Astrocyte (in vitro differentiated cells and primary cell): ENCODE measurements around the gene DCDC2C. TPM values are rescaled to one million over a fixed set of nuclear protein-coding genes. Genes with fewer than 3 reads are reported as not detected.

Source experiments
- DNase-seq: peaks from one replicate; pipeline ENCODE4 v3.0.0-alpha.2; 2010; ENCODE audit warnings: low read depth
- FAIRE-seq: peaks from 2 replicates; lab custom pipeline; 2011; peaks lifted over from hg19 to GRCh38; lab: Jason Lieb, UNC
- H2AFZ ChIP-seq: 2 replicates; pipeline ENCODE4 v1.6.0; 2012; ENCODE audit warnings: low read depth, low read length, inconsistent platforms
- H3K27ac ChIP-seq: 2 replicates; pipeline ENCODE4 v1.5.1; 2011; ENCODE audit warnings: low read depth, low read length, inconsistent platforms
- H3K27me3 ChIP-seq: 2 replicates; pipeline ENCODE4 v1.6.0; 2011; ENCODE audit warnings: low read length, inconsistent platforms; ENCODE audit not compliant: insufficient read depth
- H3K36me3 ChIP-seq: 2 replicates; pipeline ENCODE4 v1.5.1; 2011; ENCODE audit warnings: low read length, inconsistent platforms; ENCODE audit not compliant: insufficient read depth
- H3K4me1 ChIP-seq: 2 replicates; pipeline ENCODE4 v1.5.1; 2011; ENCODE audit warnings: low read length, inconsistent platforms; ENCODE audit not compliant: insufficient read depth
- H3K4me2 ChIP-seq: 2 replicates; pipeline ENCODE4 v1.6.0; 2012; ENCODE audit warnings: low read length, inconsistent platforms
- H3K4me3 ChIP-seq: 2 replicates; pipeline ENCODE4 v1.5.1; 2011; ENCODE audit warnings: low read depth, mild to moderate bottlenecking, low read length, inconsistent platforms; ENCODE audit not compliant: insufficient read depth
- H3K79me2 ChIP-seq: 2 replicates; pipeline ENCODE4 v1.6.0; 2012; ENCODE audit warnings: mild to moderate bottlenecking, low read length, inconsistent platforms; ENCODE audit not compliant: insufficient read depth
- H3K9ac ChIP-seq: 2 replicates; pipeline ENCODE4 v1.6.0; 2012; ENCODE audit warnings: mild to moderate bottlenecking, low read length, inconsistent platforms
- H3K9me3 ChIP-seq: 2 replicates; pipeline ENCODE4 v1.5.1; 2012; ENCODE audit warnings: low read depth, mild to moderate bottlenecking, low read length, inconsistent platforms; ENCODE audit not compliant: insufficient read depth
- H4K20me1 ChIP-seq: 2 replicates; pipeline ENCODE4 v1.6.0; 2012; ENCODE audit warnings: low read length, inconsistent platforms; ENCODE audit not compliant: insufficient read depth
- H3K27ac Mint-ChIP-seq: one replicate; pipeline ENCODE4 v1.8.0; 2021; ENCODE audit warnings: mild to moderate bottlenecking, mixed read lengths; ENCODE audit not compliant: unreplicated experiment
- H3K27me3 Mint-ChIP-seq: one replicate; pipeline ENCODE4 v1.8.0; 2021; ENCODE audit warnings: low read depth, mixed read lengths; ENCODE audit not compliant: unreplicated experiment
- H3K36me3 Mint-ChIP-seq: one replicate; pipeline ENCODE4 v1.8.0; 2021; ENCODE audit warnings: low read depth, mixed read lengths; ENCODE audit not compliant: unreplicated experiment
- H3K4me1 Mint-ChIP-seq: one replicate; pipeline ENCODE4 v1.8.0; 2021; ENCODE audit warnings: low read depth, mixed read lengths; ENCODE audit not compliant: unreplicated experiment
- H3K4me3 Mint-ChIP-seq: one replicate; pipeline ENCODE4 v1.8.0; 2021; ENCODE audit warnings: mild to moderate bottlenecking, moderate library complexity, mixed read lengths; ENCODE audit not compliant: unreplicated experiment
- H3K9me3 Mint-ChIP-seq: one replicate; pipeline ENCODE4 v1.8.0; 2021; ENCODE audit warnings: mild to moderate bottlenecking, mixed read lengths; ENCODE audit not compliant: unreplicated experiment
- CTCF ChIP-seq: IDR thresholded peaks from 2 replicates; pipeline ENCODE4 v1.5.1; 2011; ENCODE audit warnings: low read depth, mild to moderate bottlenecking, inconsistent platforms, low read length, moderate library complexity; ENCODE audit not compliant: insufficient read depth
- EZH2 ChIP-seq: IDR thresholded peaks from 2 replicates; pipeline ENCODE4 v1.6.1; 2012; ENCODE audit warnings: mild to moderate bottlenecking, low read length, inconsistent platforms; ENCODE audit not compliant: insufficient read depth
- total RNA-seq: library from RNA; stranded (reverse); gene quantifications from 2 replicates; pipeline ENCODE4 v1.2.1, GENCODE V29; 2021

DCDC2C gene
- total RNA-seq, 1 donor from 2014 or later: not detected

- Histone ChIP-seq H3K27ac (no peak overlapping the region), H4K20me1 (no peaks in the 10 kb centered on the region), H3K4me2 (no peak overlapping the region), H3K79me2 (no peaks in the 10 kb centered on the region), H3K4me1 (no peaks in the 10 kb centered on the region), H3K4me3 (no peak overlapping the region), H3K9ac (no peak overlapping the region), H3K9me3 (no peaks in the 10 kb centered on the region), H3K36me3 (no peaks in the 10 kb centered on the region), H2AFZ (no peak overlapping the region), H3K27me3 (peaks cover 2% of the 10 kb centered on the region)
- TF ChIP-seq EZH2 (no peak), CTCF (no peak)
- FAIRE-seq: no peak
- H3K27ac Mint-ChIP-seq: no peak overlapping the region
- H3K4me3 Mint-ChIP-seq: no peak overlapping the region
- no peaks in the 10 kb centered on the region for H3K4me1 Mint-ChIP-seq
- H3K36me3 Mint-ChIP-seq: no peaks in the 10 kb centered on the region
- H3K27me3 Mint-ChIP-seq: no peaks in the 10 kb centered on the region
- DNase-seq: no peak
- H3K9me3 Mint-ChIP-seq: peaks cover 7% of the 10 kb centered on the region
These were observed 145.8 kb downstream of the DCDC2C start for GRCh38 chr2:3849213-3849612.

- FAIRE-seq: no peak
- Histone ChIP-seq H4K20me1 (no peaks in the 10 kb centered on the region), H3K9me3 (peaks cover 2% of the 10 kb centered on the region), H3K9ac (no peak overlapping the region), H3K4me3 (no peak overlapping the region), H3K4me2 (no peak overlapping the region), H3K36me3 (no peaks in the 10 kb centered on the region), H3K27ac (no peak overlapping the region), H2AFZ (no peak overlapping the region), H3K4me1 (no peaks in the 10 kb centered on the region), H3K79me2 (no peaks in the 10 kb centered on the region), H3K27me3 (no peaks in the 10 kb centered on the region)
- Mint-ChIP-seq H3K9me3 (peaks cover 14% of the 10 kb centered on the region), H3K36me3 (peaks cover 2% of the 10 kb centered on the region), H3K4me1 (no peaks in the 10 kb centered on the region), H3K27me3 (no peaks in the 10 kb centered on the region), H3K4me3 (no peak overlapping the region), H3K27ac (no peak overlapping the region)
- TF ChIP-seq CTCF: no peak
- no peak for DNase-seq
These were observed 154.2 kb downstream of the DCDC2C start for GRCh38 chr2:3857576-3857975.

GRCh38 chr2:3864943-3865865 is 161.8 kb downstream of the DCDC2C start:
- Mint-ChIP-seq H3K36me3 (no peaks in the 10 kb centered on the region), H3K4me1 (peaks cover under 1% of the 10 kb centered on the region), H3K4me3 (no peak overlapping the region), H3K27me3 (no peaks in the 10 kb centered on the region), H3K27ac (no peak overlapping the region), H3K9me3 (peaks cover 3% of the 10 kb centered on the region)
- Histone ChIP-seq H3K27ac (no peak overlapping the region), H3K4me1 (no peaks in the 10 kb centered on the region), H3K9me3 (no peaks in the 10 kb centered on the region), H3K36me3 (no peaks in the 10 kb centered on the region), H3K9ac (no peak overlapping the region), H4K20me1 (no peaks in the 10 kb centered on the region), H3K4me3 (no peak overlapping the region), H3K79me2 (no peaks in the 10 kb centered on the region), H2AFZ (no peak overlapping the region), H3K4me2 (no peak overlapping the region), H3K27me3 (no peaks in the 10 kb centered on the region)
- FAIRE-seq (no peak), DNase-seq (no peak)
- no peak for TF ChIP-seq EZH2
- TF ChIP-seq CTCF: no peak
